Sigmoid colon (tissue), 4 donors: Measurements from ENCODE around the gene TATDN2.

Experiments used
- EP300 ChIP-seq, 4 donors: sonication (generic); formaldehyde crosslinking; IDR thresholded peaks; one replicate each; pipeline ENCODE4 v1.6.1; 2017; ENCODE audit warnings: antibody characterized with exemption in 4 of 4
- POLR2A ChIP-seq, 2 donors: fragments of 450-650 bp; IDR thresholded peaks; one replicate each; pipeline ENCODE4 v1.6.1; 2016; ENCODE audit warnings: antibody characterized with exemption in 2 of 2, mild to moderate bottlenecking in 2 of 2, moderate library complexity in 2 of 2
- POLR2AphosphoS5 ChIP-seq, 4 donors: sonication (generic); formaldehyde crosslinking; IDR thresholded peaks; one replicate each; pipeline ENCODE4 v1.6.1; 2017; ENCODE audit warnings: antibody characterized with exemption in 4 of 4
- TF ChIP-seq, protein P1 (sequence below), 4 experiments: fragments of 450-650 bp in 3 of 4; fragments of 200-600 bp in 1 of 4; IDR thresholded peaks; one replicate each; pipeline ENCODE4 v1.5.1; 2016 to 2019; ENCODE audit warnings: antibody characterized with exemption in 4 of 4, mild to moderate bottlenecking in 3 of 4, moderate library complexity in 2 of 4

DNA sequence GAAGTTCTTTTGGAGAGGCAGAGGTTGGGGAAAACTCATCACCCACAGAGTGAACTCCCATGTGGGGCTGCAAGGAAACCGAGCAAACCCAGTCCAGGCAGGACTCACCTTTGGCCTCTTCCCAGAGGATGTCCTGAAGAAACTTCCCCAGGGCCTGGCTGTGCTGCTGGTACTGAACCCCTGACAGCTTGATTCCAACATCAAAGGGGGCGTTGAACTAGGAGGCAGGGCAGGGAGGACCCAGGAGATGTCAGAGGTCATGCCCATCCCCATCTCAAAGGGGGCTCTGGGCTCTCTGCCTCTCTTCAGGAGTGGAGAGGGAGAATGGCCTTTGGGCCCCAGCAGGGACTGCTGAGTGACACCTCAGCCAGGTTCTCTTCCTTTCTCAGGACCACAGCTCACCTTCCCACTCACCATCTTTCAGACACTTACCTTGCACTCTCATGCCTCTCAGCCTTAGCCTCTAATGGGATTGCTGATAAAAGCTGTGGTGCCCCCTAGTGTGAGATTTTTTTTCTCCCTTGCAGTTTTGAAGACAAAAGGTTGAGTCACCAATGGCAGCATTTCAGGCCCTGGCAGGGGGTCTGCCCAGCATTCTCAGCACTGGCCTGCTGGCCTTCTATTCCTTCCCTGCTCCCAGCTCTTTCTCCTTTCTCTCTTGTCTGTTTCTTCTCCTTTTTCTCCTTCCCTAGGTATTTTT lies 38.5 kb downstream of the TATDN2 start:
- TF ChIP-seq, protein P1, sequence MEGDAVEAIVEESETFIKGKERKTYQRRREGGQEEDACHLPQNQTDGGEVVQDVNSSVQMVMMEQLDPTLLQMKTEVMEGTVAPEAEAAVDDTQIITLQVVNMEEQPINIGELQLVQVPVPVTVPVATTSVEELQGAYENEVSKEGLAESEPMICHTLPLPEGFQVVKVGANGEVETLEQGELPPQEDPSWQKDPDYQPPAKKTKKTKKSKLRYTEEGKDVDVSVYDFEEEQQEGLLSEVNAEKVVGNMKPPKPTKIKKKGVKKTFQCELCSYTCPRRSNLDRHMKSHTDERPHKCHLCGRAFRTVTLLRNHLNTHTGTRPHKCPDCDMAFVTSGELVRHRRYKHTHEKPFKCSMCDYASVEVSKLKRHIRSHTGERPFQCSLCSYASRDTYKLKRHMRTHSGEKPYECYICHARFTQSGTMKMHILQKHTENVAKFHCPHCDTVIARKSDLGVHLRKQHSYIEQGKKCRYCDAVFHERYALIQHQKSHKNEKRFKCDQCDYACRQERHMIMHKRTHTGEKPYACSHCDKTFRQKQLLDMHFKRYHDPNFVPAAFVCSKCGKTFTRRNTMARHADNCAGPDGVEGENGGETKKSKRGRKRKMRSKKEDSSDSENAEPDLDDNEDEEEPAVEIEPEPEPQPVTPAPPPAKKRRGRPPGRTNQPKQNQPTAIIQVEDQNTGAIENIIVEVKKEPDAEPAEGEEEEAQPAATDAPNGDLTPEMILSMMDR (IDR thresholded peaks at IDR 0.05) = no peak
- no peak for TF ChIP-seq POLR2A (IDR thresholded peaks at IDR 0.05)
- TF ChIP-seq POLR2AphosphoS5 (IDR thresholded peaks at IDR 0.05) = no peak
- no peak for TF ChIP-seq EP300 (IDR thresholded peaks at IDR 0.05)
